Spleen (tissue), 7 donors: ENCODE data around the gene DAZAP1.

Source experiments
- POLR2A ChIP-seq, 3 donors: fragments of 450-650 bp; IDR thresholded peaks; one replicate each; pipeline ENCODE4 v1.5.1; 2017; ENCODE audit warnings: antibody characterized with exemption in 3 of 3, mild to moderate bottlenecking in 1 of 3
- POLR2AphosphoS5 ChIP-seq, 3 donors: sonication (generic); formaldehyde crosslinking; IDR thresholded peaks; one replicate each; pipeline ENCODE4 v1.5.1; 2017; ENCODE audit warnings: antibody characterized with exemption in 3 of 3
- TF ChIP-seq, protein P1 (sequence below), 11 experiments: fragments of 200-600 bp in 7 of 11; fragments of 450-650 bp in 4 of 11; sonication (generic) in 4 of 11; IDR thresholded peaks in 8 of 11; conservative IDR thresholded peaks in 3 of 11; 1 replicate in 7 of 11; 2 replicates in 4 of 11; pipeline versions ENCODE4 v1.4.0 to v1.8.0; 2016 to 2021; ENCODE audit warnings: antibody characterized with exemption in 11 of 11, inconsistent platforms in 4 of 11, mild to moderate bottlenecking in 1 of 11
- donor health status: DM: no; HTN: no; CAD: no; lungs with moderate emphysema.
- donor health status: DM: no; HTN: no; CAD: no.
- donor health status: DM: no; HTN: no; CAD: no.

DNA sequence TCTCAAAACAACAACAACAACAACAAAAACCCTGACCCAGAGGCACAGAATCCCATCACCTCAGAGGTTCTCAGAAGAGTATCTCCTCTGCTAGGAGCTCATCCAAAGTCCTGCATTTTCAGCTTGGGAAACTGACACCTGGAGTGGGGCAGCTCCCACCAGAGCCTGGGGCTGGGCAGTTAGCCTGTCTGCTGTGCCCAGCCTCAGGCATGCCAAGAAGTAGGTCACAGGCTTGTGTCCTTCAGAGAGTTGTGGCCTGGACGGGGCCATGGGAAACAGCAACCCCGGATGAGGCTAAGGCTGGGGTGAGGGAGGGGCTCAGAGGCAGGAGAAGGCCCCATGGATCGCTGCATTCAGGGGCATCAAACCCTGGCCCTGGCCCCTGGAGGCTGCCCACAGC is 21.6 kb upstream of the DAZAP1 start:
- TF ChIP-seq POLR2AphosphoS5 (IDR thresholded peaks at IDR 0.05) (no peak), POLR2A (IDR thresholded peaks at IDR 0.05) (no peak)
- TF ChIP-seq, protein P1, sequence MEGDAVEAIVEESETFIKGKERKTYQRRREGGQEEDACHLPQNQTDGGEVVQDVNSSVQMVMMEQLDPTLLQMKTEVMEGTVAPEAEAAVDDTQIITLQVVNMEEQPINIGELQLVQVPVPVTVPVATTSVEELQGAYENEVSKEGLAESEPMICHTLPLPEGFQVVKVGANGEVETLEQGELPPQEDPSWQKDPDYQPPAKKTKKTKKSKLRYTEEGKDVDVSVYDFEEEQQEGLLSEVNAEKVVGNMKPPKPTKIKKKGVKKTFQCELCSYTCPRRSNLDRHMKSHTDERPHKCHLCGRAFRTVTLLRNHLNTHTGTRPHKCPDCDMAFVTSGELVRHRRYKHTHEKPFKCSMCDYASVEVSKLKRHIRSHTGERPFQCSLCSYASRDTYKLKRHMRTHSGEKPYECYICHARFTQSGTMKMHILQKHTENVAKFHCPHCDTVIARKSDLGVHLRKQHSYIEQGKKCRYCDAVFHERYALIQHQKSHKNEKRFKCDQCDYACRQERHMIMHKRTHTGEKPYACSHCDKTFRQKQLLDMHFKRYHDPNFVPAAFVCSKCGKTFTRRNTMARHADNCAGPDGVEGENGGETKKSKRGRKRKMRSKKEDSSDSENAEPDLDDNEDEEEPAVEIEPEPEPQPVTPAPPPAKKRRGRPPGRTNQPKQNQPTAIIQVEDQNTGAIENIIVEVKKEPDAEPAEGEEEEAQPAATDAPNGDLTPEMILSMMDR (IDR thresholded peaks at IDR 0.05 in 8 of 11, conservative IDR thresholded peaks at IDR 0.05 in 3 of 11): no peak
